Vagina (tissue), 2 donors: Measurements from ENCODE around the gene RASGRP2. TPM values are rescaled to one million over a fixed set of nuclear protein-coding genes. Genes with fewer than 3 reads are reported as not detected.

Source experiments
- DNase-seq, 2 donors: peaks; one replicate each; pipeline ENCODE4 v3.0.0-alpha.2; 2017; ENCODE audit errors: extremely low spot score in 2 of 2
- H3K27ac ChIP-seq: fragments of 200-600 bp; sonication (generic); one replicate; pipeline ENCODE4 v1.5.1; 2019
- H3K27me3 ChIP-seq: fragments of 200-600 bp; sonication (generic); one replicate; pipeline ENCODE4 v1.5.1; 2019
- H3K36me3 ChIP-seq, 2 donors: fragments of 200-600 bp; sonication (generic); one replicate each; pipeline ENCODE4 v1.5.1; 2017 to 2019
- H3K4me1 ChIP-seq: fragments of 200-600 bp; sonication (generic); one replicate; pipeline ENCODE4 v1.5.1; 2019
- H3K4me3 ChIP-seq, 2 donors: fragments of 200-600 bp; sonication (generic); 1 replicate in 1 of 2; 2 replicates in 1 of 2; pipeline ENCODE4 v1.5.1; 2016 to 2019
- H3K9me3 ChIP-seq: fragments of 200-600 bp; sonication (generic); one replicate; pipeline ENCODE4 v1.5.1; 2019
- CTCF ChIP-seq, 3 experiments: fragments of 450-650 bp in 2 of 3; fragments of 200-600 bp in 1 of 3; sonication (generic) in 1 of 3; IDR thresholded peaks; one replicate each; pipeline ENCODE4 v1.5.1; 2017 to 2019; ENCODE audit warnings: antibody characterized with exemption in 3 of 3, mild to moderate bottlenecking in 2 of 3, moderate library complexity in 2 of 3
- POLR2A ChIP-seq, 2 donors: fragments of 450-650 bp; IDR thresholded peaks; one replicate each; pipeline ENCODE4 v1.6.1; 2017; ENCODE audit warnings: antibody characterized with exemption in 2 of 2, mild to moderate bottlenecking in 2 of 2, moderate library complexity in 2 of 2
- POLR2AphosphoS5 ChIP-seq, 2 donors: sonication (generic); formaldehyde crosslinking; IDR thresholded peaks; one replicate each; pipeline ENCODE4 v1.9.0; 2017; ENCODE audit warnings: antibody characterized with exemption in 2 of 2, mild to moderate bottlenecking in 2 of 2, low read depth in 1 of 2; ENCODE audit not compliant: insufficient read depth in 1 of 2
- intact Hi-C: fragments of 100-400 bp; cut with DNase I; formaldehyde crosslinking; loops from one replicate; pipeline ENCODE4 v1.15.1; 2023
- total RNA-seq: library from RNA; depleted of rRNA; stranded (reverse); fragments of >200 nt; gene quantifications from one replicate; pipeline ENCODE4 v1.2.3, GENCODE V29; 2016

RASGRP2 gene
- total RNA-seq, 1 donor from 2014 or later, result 27.5 TPM

GRCh38 chr11:64677441-64678023 is 66.4 kb downstream of the RASGRP2 start:
- H3K27ac ChIP-seq, result no peak overlapping the region
- H3K27me3 ChIP-seq, result no peaks in the 10 kb centered on the region
- peaks cover 14% of the 10 kb centered on the region for H3K4me1 ChIP-seq
- no peaks in the 10 kb centered on the region for H3K9me3 ChIP-seq
- TF ChIP-seq POLR2A (IDR thresholded peaks at IDR 0.05) (no peak), CTCF (IDR thresholded peaks at IDR 0.05) (no peak), POLR2AphosphoS5 (IDR thresholded peaks at IDR 0.05; ENCODE audit: insufficient read depth in 1 of 2, low read depth in 1 of 2) (no peak)
- DNase-seq, result no peak
- H3K4me3 ChIP-seq, result no peak overlapping the region
- intact Hi-C loops, result no loop called here
- no peaks in the 10 kb centered on the region for H3K36me3 ChIP-seq

Other genes with a start within 250 kb of the RASGRP2 start
- 0.25 TPM for gene SLC22A11, start 188.2 kb downstream of the RASGRP2 start, total RNA-seq
- not detected for gene SLC22A12, start 152.9 kb downstream of the RASGRP2 start, total RNA-seq
- 16.9 TPM for gene NRXN2, start 20.9 kb downstream of the RASGRP2 start, total RNA-seq
- gene PYGM, start 15.8 kb upstream of the RASGRP2 start, total RNA-seq, result 0.98 TPM
- gene SF1, start 34.4 kb upstream of the RASGRP2 start, total RNA-seq, result 278 TPM
- 20.6 TPM for gene MAP4K2, start 59.1 kb upstream of the RASGRP2 start, total RNA-seq
- gene MEN1, start 66.4 kb upstream of the RASGRP2 start, total RNA-seq, result 27.0 TPM
- gene CDC42BPG, start 100.5 kb upstream of the RASGRP2 start, total RNA-seq, result 13.0 TPM
- 61.6 TPM for gene EHD1, start 134.5 kb upstream of the RASGRP2 start, total RNA-seq
- 27.0 TPM for gene ATG2A, start 173.1 kb upstream of the RASGRP2 start, total RNA-seq
- 16.9 TPM for gene PPP2R5B, start 180.5 kb upstream of the RASGRP2 start, total RNA-seq
- gene GPHA2, start 191.8 kb upstream of the RASGRP2 start, total RNA-seq, result not detected
- gene MAJIN, start 228.0 kb upstream of the RASGRP2 start, total RNA-seq, result not detected